ENCODE data around the gene MDK.

- no peak for TF ChIP-seq ISL1 (CRISPR knock-in tag; IDR thresholded peaks at IDR 0.05)
- TF ChIP-seq PATZ1 (CRISPR knock-in tag; IDR thresholded peaks at IDR 0.05; ENCODE audit: borderline replicate concordance), result no peak
Measured at GRCh38 chr11:46431211-46431610, 49.7 kb downstream of the MDK start.
